Measurements from ENCODE around the gene MAPT.
"Not testable (repeated sequence)": the region's sequence is repeated elsewhere in the genome, so short reads cannot be mapped to it uniquely, and the experiment has no call there.

MAPT gene

DNA sequence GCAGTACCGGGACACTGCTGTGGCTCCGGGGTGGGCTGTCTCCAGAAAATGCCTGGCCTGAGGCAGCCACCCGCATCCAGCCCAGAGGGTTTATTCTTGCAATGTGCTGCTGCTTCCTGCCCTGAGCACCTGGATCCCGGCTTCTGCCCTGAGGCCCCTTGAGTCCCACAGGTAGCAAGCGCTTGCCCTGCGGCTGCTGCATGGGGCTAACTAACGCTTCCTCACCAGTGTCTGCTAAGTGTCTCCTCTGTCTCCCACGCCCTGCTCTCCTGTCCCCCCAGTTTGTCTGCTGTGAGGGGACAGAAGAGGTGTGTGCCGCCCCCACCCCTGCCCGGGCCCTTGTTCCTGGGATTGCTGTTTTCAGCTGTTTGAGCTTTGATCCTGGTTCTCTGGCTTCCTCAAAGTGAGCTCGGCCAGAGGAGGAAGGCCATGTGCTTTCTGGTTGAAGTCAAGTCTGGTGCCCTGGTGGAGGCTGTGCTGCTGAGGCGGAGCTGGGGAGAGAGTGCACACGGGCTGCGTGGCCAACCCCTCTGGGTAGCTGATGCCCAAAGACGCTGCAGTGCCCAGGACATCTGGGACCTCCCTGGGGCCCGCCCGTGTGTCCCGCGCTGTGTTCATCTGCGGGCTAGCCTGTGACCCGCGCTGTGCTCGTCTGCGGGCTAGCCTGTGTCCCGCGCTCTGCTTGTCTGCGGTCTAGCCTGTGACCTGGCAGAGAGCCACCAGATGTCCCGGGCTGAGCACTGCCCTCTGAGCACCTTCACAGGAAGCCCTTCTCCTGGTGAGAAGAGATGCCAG lies 117.6 kb downstream of the MAPT start:
- no peak for DNase-seq (ENCODE audit: low read depth)

GRCh38 chr17:46012506-46013079 lies 118.2 kb downstream of the MAPT start:
- DNase-seq (ENCODE audit: low read depth): no peak

DNA sequence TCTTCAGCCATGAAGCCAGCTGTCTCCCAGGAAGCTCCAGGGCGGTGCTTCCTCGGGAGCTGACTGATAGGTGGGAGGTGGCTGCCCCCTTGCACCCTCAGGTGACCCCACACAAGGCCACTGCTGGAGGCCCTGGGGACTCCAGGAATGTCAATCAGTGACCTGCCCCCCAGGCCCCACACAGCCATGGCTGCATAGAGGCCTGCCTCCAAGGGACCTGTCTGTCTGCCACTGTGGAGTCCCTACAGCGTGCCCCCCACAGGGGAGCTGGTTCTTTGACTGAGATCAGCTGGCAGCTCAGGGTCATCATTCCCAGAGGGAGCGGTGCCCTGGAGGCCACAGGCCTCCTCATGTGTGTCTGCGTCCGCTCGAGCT lies 118.8 kb downstream of the MAPT start:
- no peak for DNase-seq (ENCODE audit: low read depth)

DNA sequence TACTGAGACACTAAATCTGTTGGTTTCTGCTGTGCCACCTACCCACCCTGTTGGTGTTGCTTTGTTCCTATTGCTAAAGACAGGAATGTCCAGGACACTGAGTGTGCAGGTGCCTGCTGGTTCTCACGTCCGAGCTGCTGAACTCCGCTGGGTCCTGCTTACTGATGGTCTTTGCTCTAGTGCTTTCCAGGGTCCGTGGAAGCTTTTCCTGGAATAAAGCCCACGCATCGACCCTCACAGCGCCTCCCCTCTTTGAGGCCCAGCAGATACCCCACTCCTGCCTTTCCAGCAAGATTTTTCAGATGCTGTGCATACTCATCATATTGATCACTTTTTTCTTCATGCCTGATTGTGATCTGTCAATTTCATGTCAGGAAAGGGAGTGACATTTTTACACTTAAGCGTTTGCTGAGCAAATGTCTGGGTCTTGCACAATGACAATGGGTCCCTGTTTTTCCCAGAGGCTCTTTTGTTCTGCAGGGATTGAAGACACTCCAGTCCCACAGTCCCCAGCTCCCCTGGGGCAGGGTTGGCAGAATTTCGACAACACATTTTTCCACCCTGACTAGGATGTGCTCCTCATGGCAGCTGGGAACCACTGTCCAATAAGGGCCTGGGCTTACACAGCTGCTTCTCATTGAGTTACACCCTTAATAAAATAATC lies 119.3 kb downstream of the MAPT start:
- no peak for DNase-seq (ENCODE audit: low read depth)

- DNase-seq (ENCODE audit: low read depth): not testable (repeated sequence)
Observed at GRCh38 chr17:46019408-46019925, 125.1 kb downstream of the MAPT start.

GRCh38 chr17:46020023-46020761 lies 125.8 kb downstream of the MAPT start:
- DNase-seq (ENCODE audit: low read depth): peak; percentile 39

DNA sequence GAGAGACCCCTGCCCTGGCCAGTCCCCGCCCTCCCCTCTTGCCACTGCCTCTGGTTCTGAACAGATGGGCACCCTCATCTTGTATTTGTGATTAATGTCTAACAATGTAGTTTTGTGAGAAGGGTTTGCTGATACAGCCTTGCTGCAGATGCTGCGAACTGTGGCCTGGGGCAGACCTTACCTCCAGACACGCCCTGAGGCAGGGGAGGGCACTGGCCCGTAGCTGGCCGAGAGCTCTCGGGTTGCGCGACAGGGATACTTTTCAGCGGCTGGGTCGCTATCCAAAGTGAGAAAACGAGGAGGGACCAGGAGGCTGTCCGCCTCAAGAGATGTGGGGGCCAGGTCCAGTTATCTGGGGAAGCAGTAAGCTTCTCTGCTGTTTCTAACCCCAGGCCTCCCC lies 126.6 kb downstream of the MAPT start:
- no peak for DNase-seq (ENCODE audit: low read depth)

DNA sequence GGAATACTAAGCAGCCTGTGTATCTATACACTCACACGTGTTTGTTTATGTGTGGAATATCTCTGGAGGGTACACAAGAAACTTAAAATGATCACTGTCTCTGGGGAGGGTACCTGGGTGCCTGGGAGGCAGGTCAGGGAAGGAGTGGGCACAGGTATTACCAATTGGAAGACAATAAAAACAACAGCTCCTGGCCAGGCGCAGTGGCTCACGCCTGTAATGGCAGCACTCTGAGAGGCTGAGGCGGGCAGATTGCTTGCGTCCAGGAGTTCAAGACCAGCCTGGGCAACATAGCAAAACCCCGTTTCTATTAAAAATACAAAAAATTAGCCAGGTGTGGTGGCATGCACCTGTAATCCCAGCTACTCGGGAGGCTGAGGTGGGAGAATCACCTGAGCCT lies 129.0 kb downstream of the MAPT start:
- DNase-seq (ENCODE audit: low read depth): not testable (repeated sequence)

GRCh38 chr17:46023783-46024388 lies 129.5 kb downstream of the MAPT start:
- DNase-seq (ENCODE audit: low read depth): no peak

DNA sequence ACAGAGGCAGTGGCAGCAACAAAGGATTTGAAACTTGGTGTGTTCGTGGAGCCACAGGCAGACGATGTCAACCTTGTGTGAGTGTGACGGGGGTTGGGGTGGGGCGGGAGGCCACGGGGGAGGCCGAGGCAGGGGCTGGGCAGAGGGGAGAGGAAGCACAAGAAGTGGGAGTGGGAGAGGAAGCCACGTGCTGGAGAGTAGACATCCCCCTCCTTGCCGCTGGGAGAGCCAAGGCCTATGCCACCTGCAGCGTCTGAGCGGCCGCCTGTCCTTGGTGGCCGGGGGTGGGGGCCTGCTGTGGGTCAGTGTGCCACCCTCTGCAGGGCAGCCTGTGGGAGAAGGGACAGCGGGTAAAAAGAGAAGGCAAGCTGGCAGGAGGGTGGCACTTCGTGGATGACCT lies 130.2 kb downstream of the MAPT start:
- no peak for DNase-seq (ENCODE audit: low read depth)

DNA sequence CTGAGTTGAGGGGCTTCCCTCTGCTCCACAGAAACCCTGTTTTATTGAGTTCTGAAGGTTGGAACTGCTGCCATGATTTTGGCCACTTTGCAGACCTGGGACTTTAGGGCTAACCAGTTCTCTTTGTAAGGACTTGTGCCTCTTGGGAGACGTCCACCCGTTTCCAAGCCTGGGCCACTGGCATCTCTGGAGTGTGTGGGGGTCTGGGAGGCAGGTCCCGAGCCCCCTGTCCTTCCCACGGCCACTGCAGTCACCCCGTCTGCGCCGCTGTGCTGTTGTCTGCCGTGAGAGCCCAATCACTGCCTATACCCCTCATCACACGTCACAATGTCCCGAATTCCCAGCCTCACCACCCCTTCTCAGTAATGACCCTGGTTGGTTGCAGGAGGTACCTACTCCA lies 130.7 kb downstream of the MAPT start:
- DNase-seq (ENCODE audit: low read depth): no peak

- no peak for DNase-seq (ENCODE audit: low read depth)
Observed at GRCh38 chr17:46025510-46026165, 131.3 kb downstream of the MAPT start.

DNA sequence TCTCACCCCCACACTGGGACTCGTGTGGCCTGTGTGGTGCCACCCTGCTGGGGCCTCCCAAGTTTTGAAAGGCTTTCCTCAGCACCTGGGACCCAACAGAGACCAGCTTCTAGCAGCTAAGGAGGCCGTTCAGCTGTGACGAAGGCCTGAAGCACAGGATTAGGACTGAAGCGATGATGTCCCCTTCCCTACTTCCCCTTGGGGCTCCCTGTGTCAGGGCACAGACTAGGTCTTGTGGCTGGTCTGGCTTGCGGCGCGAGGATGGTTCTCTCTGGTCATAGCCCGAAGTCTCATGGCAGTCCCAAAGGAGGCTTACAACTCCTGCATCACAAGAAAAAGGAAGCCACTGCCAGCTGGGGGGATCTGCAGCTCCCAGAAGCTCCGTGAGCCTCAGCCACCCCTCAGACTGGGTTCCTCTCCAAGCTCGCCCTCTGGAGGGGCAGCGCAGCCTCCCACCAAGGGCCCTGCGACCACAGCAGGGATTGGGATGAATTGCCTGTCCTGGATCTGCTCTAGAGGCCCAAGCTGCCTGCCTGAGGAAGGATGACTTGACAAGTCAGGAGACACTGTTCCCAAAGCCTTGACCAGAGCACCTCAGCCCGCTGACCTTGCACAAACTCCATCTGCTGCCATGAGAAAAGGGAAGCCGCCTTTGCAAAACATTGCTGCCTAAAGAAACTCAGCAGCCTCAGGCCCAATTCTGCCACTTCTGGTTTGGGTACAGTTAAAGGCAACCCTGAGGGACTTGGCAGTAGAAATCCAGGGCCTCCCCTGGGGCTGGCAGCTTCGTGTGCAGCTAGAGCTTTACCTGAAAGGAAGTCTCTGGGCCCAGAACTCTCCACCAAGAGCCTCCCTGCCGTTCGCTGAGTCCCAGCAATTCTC lies 132.1 kb downstream of the MAPT start:
- DNase-seq (ENCODE audit: low read depth): no peak

- DNase-seq (ENCODE audit: low read depth): no peak
Observed at GRCh38 chr17:46027048-46027975, 133.0 kb downstream of the MAPT start.

DNA sequence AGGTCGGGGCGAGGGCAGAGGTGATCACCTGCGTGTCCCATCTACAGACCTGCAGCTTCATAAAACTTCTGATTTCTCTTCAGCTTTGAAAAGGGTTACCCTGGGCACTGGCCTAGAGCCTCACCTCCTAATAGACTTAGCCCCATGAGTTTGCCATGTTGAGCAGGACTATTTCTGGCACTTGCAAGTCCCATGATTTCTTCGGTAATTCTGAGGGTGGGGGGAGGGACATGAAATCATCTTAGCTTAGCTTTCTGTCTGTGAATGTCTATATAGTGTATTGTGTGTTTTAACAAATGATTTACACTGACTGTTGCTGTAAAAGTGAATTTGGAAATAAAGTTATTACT lies 133.6 kb downstream of the MAPT start:
- DNase-seq (ENCODE audit: low read depth): no peak

DNA sequence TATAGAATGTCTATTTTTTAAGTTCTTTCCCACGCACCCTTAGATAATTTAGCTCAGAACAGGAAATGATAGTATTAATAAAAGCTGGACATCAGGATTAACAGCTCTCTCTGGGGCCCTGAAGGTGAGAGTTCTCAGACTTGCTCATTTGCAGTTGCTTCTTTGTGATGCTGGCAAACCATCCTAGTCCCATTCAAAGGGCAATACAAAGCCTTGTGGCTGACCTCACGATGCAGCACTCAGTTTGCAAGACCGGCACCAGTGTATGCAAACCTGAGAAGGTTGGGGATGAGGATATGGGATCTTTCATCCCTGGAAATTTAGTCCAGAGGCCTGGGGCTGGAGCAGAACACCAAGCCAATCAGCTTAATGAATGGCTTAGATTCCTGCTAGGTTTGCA lies 134.0 kb downstream of the MAPT start:
- DNase-seq (ENCODE audit: low read depth): no peak

DNA sequence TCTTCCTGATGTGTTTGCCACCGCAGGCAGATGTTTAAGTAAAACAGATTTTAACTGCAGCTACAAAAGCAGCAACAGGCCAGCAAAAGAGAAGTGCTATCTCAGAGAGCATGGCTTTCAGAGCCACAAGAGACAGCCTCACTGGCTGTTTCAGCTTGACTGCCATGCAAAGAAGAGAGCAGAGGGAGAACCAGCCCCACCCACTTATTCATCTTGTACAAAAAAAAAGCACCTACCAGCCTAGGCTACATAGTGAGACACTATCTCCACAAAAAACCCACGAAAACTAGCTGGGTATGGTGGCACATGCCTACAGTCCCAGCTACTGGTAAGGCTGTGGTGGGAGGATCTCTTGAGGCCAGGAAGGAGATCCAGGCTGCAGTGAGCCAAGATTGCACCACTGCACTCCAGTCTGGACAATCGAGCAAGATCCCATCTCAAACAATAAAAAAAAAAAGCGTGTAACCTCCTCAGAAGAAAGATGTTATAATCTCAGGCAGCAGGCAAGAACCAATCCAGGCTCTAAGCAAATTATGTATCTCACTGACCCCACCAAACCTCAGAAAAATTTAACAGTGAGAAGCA lies 134.7 kb downstream of the MAPT start:
- DNase-seq (ENCODE audit: low read depth): no peak

DNA sequence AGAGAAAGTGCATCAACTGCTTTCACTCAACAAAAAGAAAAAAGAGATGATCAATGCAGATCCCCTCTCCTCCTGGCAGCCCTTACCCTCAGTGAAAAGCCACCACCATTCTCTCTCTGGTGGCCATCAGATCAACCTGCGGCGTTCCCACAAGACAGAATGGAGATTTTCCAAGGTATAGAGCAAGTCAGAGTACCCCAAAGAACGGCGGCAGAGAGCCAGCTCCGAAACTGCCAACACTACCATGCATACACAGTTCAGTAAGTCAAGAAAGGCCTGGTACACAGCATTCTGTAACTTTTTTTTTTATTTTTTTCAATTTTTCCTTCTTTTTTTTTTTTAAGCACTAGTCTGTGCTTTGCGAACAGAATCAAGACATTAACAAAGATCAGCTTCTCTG lies 135.3 kb downstream of the MAPT start:
- no peak for DNase-seq (ENCODE audit: low read depth)

DNA sequence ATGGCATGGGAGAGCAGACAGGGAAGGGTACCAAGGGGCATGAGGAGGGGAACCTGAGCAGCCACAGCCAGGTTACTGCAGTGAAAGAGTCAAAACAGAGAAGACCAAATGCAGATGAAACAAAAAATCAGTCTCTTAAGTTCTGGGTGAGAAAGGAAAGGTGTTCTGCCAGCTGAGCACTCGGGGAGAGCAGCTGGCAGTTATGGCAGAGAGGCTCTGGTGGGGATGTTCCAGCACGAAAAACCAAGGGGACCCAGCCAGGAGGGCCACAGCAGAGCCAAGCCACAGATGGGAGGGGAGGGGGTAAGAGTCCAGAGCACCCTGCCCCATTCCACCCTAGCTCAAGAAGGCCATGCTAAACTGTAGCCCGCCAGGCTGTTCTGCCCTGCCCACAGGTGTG lies 136.4 kb downstream of the MAPT start:
- no peak for DNase-seq (ENCODE audit: low read depth)
